WTC11 (cell line): ENCODE data around the gene RASGRP2.

ENCODE experiments used
- CTCF ChIP-seq: fragments of 200-600 bp; IDR thresholded peaks from 2 replicates; pipeline ENCODE4 v1.8.0; 2022; ENCODE audit warnings: antibody characterized with exemption
- E2F1 ChIP-seq: sonication (generic); formaldehyde crosslinking; IDR thresholded peaks from 2 replicates; pipeline ENCODE4 v1.8.0; 2022; ENCODE audit warnings: mild to moderate bottlenecking, missing genetic modification reagents
- E2F4 ChIP-seq: sonication (generic); formaldehyde crosslinking; IDR thresholded peaks from 2 replicates; pipeline ENCODE4 v1.8.1; 2022; ENCODE audit warnings: low read depth, mild to moderate bottlenecking, moderate library complexity, missing genetic modification reagents, borderline replicate concordance
- ELF4 ChIP-seq: sonication (generic); formaldehyde crosslinking; IDR thresholded peaks from 2 replicates; pipeline ENCODE4 v1.8.1; 2022; ENCODE audit warnings: low read depth, mild to moderate bottlenecking, moderate library complexity, missing genetic modification reagents
- IRF1 ChIP-seq: sonication (generic); formaldehyde crosslinking; IDR thresholded peaks from 2 replicates; pipeline ENCODE4 v1.8.0; 2023; ENCODE audit warnings: missing genetic modification reagents
- JUN ChIP-seq: sonication (generic); formaldehyde crosslinking; IDR thresholded peaks from 2 replicates; pipeline ENCODE4 v1.8.0; 2023; ENCODE audit warnings: mild to moderate bottlenecking, missing genetic modification reagents
- MYBL2 ChIP-seq: sonication (generic); formaldehyde crosslinking; IDR thresholded peaks from 2 replicates; pipeline ENCODE4 v1.8.1; 2023; ENCODE audit warnings: mild to moderate bottlenecking, moderate library complexity, missing genetic modification reagents
- NFATC4 ChIP-seq: fragments of 250-450 bp; sonication (Bioruptor Pico); IDR thresholded peaks from 2 replicates; pipeline ENCODE4 v1.9.0; 2021; ENCODE audit warnings: mild to moderate bottlenecking
- NFYB ChIP-seq: sonication (generic); formaldehyde crosslinking; conservative IDR thresholded peaks from 2 replicates; pipeline ENCODE4 v1.8.0; 2022; ENCODE audit warnings: low read depth, missing genetic modification reagents
- SOX15 ChIP-seq: fragments of 250-450 bp; sonication (Bioruptor Pico); IDR thresholded peaks from 2 replicates; pipeline ENCODE4 v1.9.0; 2021; ENCODE audit warnings: mild to moderate bottlenecking
- USF1 ChIP-seq: sonication (generic); formaldehyde crosslinking; IDR thresholded peaks from 2 replicates; pipeline ENCODE4 v1.8.0; 2022; ENCODE audit warnings: mild to moderate bottlenecking, missing genetic modification reagents
- USF2 ChIP-seq: sonication (generic); formaldehyde crosslinking; IDR thresholded peaks from 2 replicates; pipeline ENCODE4 v1.8.1; 2023; ENCODE audit warnings: mild to moderate bottlenecking, missing genetic modification reagents, moderate library complexity

GRCh38 chr11:64720640-64721358 is 23.1 kb downstream of the RASGRP2 start:
- TF ChIP-seq ELF4 (CRISPR knock-in tag), result no peak
- no peak for TF ChIP-seq CTCF
- TF ChIP-seq NFYB (CRISPR knock-in tag), result no peak
- TF ChIP-seq MYBL2 (CRISPR knock-in tag), result no peak
- TF ChIP-seq IRF1, result no peak
- TF ChIP-seq JUN (CRISPR knock-in tag), result no peak
- TF ChIP-seq USF1, result no peak
- TF ChIP-seq E2F4 (CRISPR knock-in tag), result no peak
- TF ChIP-seq USF2 (CRISPR knock-in tag), result no peak
- no peak for TF ChIP-seq SOX15 (CRISPR knock-in tag)
- TF ChIP-seq NFATC4, result no peak
- TF ChIP-seq E2F1 (CRISPR knock-in tag), result no peak
